Uterus (tissue), 2 donors: ENCODE measurements around the gene LY6G5B.

Source experiments
- POLR2A ChIP-seq, 2 donors: fragments of 450-650 bp; IDR thresholded peaks; one replicate each; pipeline ENCODE4 v1.6.1; 2016; ENCODE audit warnings: antibody characterized with exemption in 2 of 2, mild to moderate bottlenecking in 1 of 2, moderate library complexity in 1 of 2
- TF ChIP-seq, protein P1 (sequence below), 4 experiments: fragments of 200-600 bp in 2 of 4; fragments of 450-650 bp in 2 of 4; sonication (generic) in 2 of 4; IDR thresholded peaks; one replicate each; pipeline ENCODE4 v1.5.1; 2016 to 2019; ENCODE audit warnings: antibody characterized with exemption in 4 of 4, mild to moderate bottlenecking in 2 of 4, moderate library complexity in 1 of 4

DNA sequence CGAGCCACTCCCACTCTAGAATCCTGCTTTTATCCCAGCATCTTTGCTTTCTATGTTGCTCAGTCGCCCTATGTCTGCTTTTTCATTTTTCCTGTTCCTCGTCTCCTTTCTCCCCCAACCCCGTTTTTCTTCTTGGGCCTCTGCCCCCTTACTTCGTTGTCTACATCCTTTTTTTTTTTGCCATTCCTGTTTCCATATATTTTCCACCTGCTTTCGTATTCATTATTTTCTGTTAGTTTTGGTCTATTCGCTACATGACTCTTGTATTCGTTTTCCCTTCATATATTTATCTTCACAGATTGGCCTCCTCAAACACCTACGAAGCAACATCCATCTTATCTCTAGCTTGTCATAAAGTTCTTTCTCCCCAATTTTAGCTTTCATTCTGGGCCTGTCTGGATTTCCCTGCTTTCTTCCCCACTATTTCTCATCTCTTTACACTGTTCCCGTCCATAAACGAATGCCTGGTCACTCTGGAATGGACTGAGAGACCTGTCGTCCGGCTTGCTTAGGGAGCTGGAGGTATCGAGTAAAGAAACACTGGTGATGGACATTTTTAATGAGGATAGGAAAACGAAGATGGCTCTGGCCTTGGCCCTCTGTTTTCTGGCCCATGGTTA, 48.3 kb upstream of the LY6G5B start:
- TF ChIP-seq, protein P1, sequence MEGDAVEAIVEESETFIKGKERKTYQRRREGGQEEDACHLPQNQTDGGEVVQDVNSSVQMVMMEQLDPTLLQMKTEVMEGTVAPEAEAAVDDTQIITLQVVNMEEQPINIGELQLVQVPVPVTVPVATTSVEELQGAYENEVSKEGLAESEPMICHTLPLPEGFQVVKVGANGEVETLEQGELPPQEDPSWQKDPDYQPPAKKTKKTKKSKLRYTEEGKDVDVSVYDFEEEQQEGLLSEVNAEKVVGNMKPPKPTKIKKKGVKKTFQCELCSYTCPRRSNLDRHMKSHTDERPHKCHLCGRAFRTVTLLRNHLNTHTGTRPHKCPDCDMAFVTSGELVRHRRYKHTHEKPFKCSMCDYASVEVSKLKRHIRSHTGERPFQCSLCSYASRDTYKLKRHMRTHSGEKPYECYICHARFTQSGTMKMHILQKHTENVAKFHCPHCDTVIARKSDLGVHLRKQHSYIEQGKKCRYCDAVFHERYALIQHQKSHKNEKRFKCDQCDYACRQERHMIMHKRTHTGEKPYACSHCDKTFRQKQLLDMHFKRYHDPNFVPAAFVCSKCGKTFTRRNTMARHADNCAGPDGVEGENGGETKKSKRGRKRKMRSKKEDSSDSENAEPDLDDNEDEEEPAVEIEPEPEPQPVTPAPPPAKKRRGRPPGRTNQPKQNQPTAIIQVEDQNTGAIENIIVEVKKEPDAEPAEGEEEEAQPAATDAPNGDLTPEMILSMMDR (IDR thresholded peaks at IDR 0.05): no peak
- no peak for TF ChIP-seq POLR2A (IDR thresholded peaks at IDR 0.05)
